Measurements from ENCODE around the gene C10orf90. TPM values are rescaled to one million over a fixed set of nuclear protein-coding genes. Genes with fewer than 3 reads are reported as not detected.

C10orf90 gene
- total RNA-seq, 1 donor: 0.72 TPM

DNA sequence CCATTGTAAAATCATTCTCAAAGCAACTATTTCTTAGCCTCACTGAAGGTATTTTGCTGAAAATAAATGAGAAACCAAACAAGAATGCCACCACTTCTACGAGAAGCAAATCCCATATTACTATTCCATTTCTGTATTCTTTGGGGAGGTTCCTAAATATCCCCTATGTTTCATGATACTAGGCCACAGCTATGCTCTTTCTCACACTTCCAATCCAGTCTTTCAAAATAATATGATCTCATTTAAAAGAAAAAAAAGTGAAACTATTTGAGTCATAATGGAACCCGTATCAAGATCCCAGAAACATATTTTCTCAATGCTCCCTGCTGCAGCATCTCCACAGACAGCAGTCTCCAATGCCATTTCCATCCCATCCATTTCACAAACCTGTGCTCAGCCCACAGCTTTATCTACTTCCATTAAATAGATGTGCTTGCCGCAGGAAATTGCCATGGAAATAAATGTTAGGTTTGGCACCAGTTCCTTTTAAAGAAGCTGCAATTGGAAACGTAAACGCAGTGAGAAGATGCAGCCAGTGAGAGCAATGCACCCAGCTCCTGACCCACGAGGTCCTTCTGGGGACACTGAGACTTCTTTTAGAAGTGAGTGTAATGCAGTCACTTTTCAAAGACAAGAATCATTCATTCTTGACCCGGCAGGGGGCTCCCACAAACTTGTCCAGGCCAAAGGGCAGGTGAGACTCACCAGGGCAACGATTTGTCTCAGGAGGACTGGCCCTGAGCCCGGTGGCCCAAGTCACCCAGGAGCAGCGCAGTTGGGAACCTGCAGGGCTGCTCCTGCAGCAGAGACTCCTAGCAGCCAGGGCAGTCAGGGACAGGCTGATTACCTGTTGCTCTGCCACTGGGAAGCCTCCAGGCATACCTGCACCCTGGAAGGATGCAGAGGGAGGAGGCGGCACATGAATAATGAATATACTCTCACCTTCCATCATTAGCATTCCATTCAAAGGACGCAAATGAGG is 99.6 kb downstream of the C10orf90 start:
- no peaks in the 10 kb centered on the region for H3K9me3 ChIP-seq (ENCODE audit: low read depth, low read length)
- peak overlapping the region; percentile 84 for H3K4me2 ChIP-seq (ENCODE audit: insufficient read depth, low read length)
- no peaks in the 10 kb centered on the region for H3K79me2 ChIP-seq (ENCODE audit: insufficient read depth, low read length)
- H2AFZ ChIP-seq (ENCODE audit: low read length): peak overlapping the region; percentile 26
- peak overlapping the region; percentile 9 for H3K4me3 ChIP-seq (ENCODE audit: insufficient read depth, low read length)
- peak overlapping the region; percentile 95 for H3K27ac ChIP-seq (ENCODE audit: low read depth, low read length)
- no peaks in the 10 kb centered on the region for H3K36me3 ChIP-seq (ENCODE audit: insufficient read depth, low read length)
- H4K20me1 ChIP-seq (ENCODE audit: insufficient read depth, low read length): no peaks in the 10 kb centered on the region
- TF ChIP-seq, protein P1, sequence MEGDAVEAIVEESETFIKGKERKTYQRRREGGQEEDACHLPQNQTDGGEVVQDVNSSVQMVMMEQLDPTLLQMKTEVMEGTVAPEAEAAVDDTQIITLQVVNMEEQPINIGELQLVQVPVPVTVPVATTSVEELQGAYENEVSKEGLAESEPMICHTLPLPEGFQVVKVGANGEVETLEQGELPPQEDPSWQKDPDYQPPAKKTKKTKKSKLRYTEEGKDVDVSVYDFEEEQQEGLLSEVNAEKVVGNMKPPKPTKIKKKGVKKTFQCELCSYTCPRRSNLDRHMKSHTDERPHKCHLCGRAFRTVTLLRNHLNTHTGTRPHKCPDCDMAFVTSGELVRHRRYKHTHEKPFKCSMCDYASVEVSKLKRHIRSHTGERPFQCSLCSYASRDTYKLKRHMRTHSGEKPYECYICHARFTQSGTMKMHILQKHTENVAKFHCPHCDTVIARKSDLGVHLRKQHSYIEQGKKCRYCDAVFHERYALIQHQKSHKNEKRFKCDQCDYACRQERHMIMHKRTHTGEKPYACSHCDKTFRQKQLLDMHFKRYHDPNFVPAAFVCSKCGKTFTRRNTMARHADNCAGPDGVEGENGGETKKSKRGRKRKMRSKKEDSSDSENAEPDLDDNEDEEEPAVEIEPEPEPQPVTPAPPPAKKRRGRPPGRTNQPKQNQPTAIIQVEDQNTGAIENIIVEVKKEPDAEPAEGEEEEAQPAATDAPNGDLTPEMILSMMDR (IDR thresholded peaks at IDR 0.05; ENCODE audit: extremely low read depth, low read depth, low read length): no peak
- H3K27me3 ChIP-seq (ENCODE audit: insufficient read depth, low read length): no peaks in the 10 kb centered on the region
- DNase-seq (ENCODE audit: insufficient read length, low spot score, missing footprints): peak; percentile 89
- peaks cover 27% of the 10 kb centered on the region for H3K4me1 ChIP-seq (ENCODE audit: insufficient read depth, low read length)

DNA sequence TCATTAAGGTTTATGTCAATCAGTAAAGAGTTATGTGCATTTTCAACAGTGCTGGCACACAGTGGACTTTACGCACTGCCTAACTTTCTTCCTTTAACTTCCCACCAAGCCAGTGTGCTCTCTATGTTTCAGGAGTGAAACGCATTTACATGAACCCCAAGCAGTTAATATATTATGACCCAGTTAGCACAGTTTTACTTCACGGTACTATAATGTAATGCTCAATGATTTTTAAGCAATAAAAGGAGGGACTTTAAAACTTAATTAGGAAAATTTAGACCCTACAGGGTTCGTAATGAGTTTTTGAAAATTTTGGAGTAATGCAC is 100.3 kb downstream of the C10orf90 start:
- peaks cover 27% of the 10 kb centered on the region for H3K4me1 ChIP-seq (ENCODE audit: insufficient read depth, low read length)
- no peaks in the 10 kb centered on the region for H3K9me3 ChIP-seq (ENCODE audit: low read depth, low read length)
- no peaks in the 10 kb centered on the region for H3K36me3 ChIP-seq (ENCODE audit: insufficient read depth, low read length)
- no peaks in the 10 kb centered on the region for H3K27me3 ChIP-seq (ENCODE audit: insufficient read depth, low read length)
- no peaks in the 10 kb centered on the region for H4K20me1 ChIP-seq (ENCODE audit: insufficient read depth, low read length)
- peak overlapping the region; percentile 33 for H2AFZ ChIP-seq (ENCODE audit: low read length)
- DNase-seq (ENCODE audit: insufficient read length, low spot score, missing footprints): no peak
- H3K4me3 ChIP-seq (ENCODE audit: insufficient read depth, low read length): peak overlapping the region; percentile 54
- peak overlapping the region; percentile 95 for H3K27ac ChIP-seq (ENCODE audit: low read depth, low read length)
- TF ChIP-seq, protein P1 (IDR thresholded peaks at IDR 0.05; ENCODE audit: extremely low read depth, low read depth, low read length): no peak
- peak overlapping the region; percentile 84 for H3K4me2 ChIP-seq (ENCODE audit: insufficient read depth, low read length)
- no peaks in the 10 kb centered on the region for H3K79me2 ChIP-seq (ENCODE audit: insufficient read depth, low read length)

DNA sequence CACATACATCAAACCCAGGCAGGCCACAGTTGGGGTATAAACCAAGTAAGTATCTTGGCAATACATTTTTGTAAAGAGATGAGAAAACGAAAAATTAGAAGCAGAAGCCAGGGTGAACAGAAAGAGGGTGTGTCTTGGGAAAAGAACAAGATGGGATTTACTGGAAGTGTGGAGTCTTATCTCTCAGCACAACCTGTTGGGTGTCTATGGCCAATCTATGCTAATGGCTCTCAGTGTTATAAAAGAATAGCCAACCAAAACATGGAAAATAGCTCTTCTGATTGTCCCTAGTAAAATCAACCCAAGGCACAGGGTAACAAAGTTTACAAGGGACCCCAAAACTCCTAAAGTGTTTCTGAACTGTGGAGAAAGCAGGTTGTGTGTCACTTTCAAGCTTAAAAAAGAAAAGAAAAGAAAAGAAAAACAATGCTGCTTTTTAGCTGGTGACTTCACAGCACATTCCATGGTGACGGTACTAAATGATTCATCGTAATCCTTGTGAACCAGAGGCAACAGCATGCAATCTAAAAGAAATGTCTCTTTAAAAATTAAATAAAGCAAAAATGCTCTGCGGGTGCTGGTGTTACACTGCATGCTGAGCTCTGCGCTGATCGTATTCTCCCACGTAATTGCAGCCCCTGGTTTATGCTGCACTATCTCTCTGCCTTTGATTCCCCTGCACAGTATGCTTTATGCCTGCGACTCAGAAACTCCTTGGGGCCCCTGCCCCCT is 100.8 kb downstream of the C10orf90 start:
- H3K4me2 ChIP-seq (ENCODE audit: insufficient read depth, low read length): peak overlapping the region; percentile 84
- TF ChIP-seq, protein P1 (IDR thresholded peaks at IDR 0.05; ENCODE audit: extremely low read depth, low read depth, low read length): no peak
- H3K4me1 ChIP-seq (ENCODE audit: insufficient read depth, low read length): peaks cover 27% of the 10 kb centered on the region
- peak; percentile 91 for DNase-seq (ENCODE audit: insufficient read length, low spot score, missing footprints)
- no peaks in the 10 kb centered on the region for H3K9me3 ChIP-seq (ENCODE audit: low read depth, low read length)
- no peaks in the 10 kb centered on the region for H3K36me3 ChIP-seq (ENCODE audit: insufficient read depth, low read length)
- H3K79me2 ChIP-seq (ENCODE audit: insufficient read depth, low read length): no peaks in the 10 kb centered on the region
- peak overlapping the region; percentile 54 for H3K4me3 ChIP-seq (ENCODE audit: insufficient read depth, low read length)
- no peaks in the 10 kb centered on the region for H4K20me1 ChIP-seq (ENCODE audit: insufficient read depth, low read length)
- peak overlapping the region; percentile 95 for H3K27ac ChIP-seq (ENCODE audit: low read depth, low read length)
- H2AFZ ChIP-seq (ENCODE audit: low read length): peak overlapping the region; percentile 33
- H3K27me3 ChIP-seq (ENCODE audit: insufficient read depth, low read length): no peaks in the 10 kb centered on the region
